GM21737 (cell line): Measurements from ENCODE around the gene CTNNA3.

Experiments used
- ATAC-seq: cut with Tn5 transposase; IDR thresholded peaks from one replicate; pipeline ENCODE4 v1.9.1; 2021; ENCODE audit warnings: mild to moderate bottlenecking, moderate library complexity; ENCODE audit not compliant: unreplicated experiment

The CTNNA3 gene

GRCh38 chr10:66622050-66622449, 1073.9 kb downstream of the CTNNA3 start:
- ATAC-seq, result no peak

DNA sequence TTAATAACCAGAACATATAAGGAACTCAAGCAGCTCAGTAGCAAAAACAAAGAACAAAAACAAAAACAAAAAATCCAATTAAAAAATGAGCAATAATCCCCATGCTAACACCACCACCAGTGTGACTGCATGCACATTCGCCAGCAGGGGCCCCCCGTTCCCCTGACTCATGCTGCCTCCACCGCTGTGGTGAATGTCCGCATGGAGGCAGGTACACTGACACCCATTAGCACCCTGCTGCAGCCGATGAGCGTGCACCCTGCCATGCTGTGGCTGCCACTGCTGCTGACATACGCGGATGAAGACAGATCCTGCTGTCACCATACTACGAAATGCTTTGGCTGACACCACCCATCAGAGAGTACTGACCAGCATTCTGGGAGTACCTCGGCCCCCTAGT, 1091.8 kb downstream of the CTNNA3 start:
- ATAC-seq, result no peak

- no peak for ATAC-seq
Observed at GRCh38 chr10:66591865-66592264, 1104.1 kb downstream of the CTNNA3 start.

DNA sequence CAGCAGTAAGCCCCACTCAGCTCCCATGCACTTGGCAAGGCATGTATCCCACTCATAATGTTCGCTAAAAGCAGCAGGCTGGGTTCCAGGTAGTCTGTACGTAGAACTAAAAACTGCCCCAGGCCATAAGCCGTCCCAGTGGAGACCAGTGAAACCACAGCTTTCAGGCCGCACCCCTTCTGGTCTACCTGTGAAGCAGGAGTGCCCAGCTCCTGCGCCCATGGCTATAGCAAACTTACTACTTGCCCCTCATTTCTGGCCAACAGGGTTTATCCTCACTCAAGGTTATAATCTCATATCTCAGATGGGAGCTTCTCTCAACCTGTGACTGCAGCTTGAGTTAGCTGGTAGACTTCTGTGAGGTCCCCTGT, 1108.3 kb downstream of the CTNNA3 start:
- ATAC-seq, result no peak

GRCh38 chr10:66586897-66587679, 1108.9 kb downstream of the CTNNA3 start:
- no peak for ATAC-seq

DNA sequence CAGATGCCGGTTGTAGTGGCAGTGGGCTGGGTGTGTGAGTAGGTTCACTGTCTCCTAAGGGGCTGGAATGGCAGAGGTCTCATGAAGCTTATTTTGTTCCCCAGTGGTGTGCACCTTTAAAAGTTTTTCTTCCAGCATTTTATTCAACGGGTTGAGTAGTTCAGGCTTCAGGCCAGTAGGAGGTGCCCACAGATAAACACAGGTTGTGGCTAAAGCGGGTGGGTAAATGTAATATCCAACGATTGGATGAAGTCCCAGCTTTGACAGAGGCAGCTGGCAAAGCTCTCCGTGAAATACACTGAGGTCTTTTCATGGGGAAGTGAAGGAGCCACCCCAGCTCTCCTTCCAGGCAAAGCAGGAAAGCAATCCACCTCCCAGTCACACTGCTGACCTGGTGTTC, 1109.9 kb downstream of the CTNNA3 start:
- no peak for ATAC-seq

DNA sequence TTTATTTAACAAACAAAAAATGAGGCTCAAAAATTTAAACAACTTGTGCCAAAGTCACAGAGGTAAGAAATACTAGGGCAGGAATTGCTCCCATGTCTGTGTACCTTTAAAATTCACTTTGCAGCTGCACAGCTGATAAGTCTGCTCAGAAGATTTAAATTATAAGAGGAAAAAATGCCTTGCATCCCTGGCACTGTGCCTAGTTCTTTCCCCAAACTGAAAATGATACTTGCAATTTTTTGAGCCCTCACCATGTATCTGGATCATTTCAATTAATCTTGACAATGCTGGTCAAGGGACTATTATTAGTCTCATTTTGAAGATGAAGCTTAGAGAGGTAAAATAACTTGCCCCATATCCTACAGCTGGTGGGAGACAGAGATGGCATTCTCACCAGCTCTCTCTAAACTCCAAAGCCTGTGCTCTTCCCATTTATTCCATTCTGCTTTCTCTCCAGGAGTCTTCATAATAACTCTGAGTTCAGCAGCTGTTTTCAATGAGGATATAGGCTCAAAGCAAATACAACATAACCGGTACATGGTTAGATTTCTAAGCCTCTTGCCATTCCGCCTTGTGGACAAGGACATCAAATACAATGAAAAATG, 1120.6 kb downstream of the CTNNA3 start:
- no peak for ATAC-seq

GRCh38 chr10:66572700-66573099, 1123.3 kb downstream of the CTNNA3 start:
- ATAC-seq, result no peak

DNA sequence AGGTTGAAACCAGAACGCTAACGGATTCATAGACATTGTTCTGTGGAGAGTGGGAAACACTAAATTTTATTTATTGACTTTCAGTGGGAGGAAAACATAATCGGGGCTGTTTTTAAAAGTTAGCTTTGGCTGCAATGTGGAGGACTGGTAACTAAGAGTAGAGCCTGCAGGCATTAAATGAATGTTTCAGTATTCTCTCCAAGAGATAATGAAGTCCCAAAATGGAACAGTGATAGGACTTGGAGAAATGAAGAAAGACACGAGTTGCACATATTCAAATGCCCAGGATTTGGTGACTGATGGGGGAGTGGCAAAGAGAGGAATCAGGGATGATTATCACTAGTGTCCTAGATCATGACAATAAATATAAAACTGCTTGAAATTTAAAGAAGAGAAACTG, 1130.0 kb downstream of the CTNNA3 start:
- no peak for ATAC-seq

DNA sequence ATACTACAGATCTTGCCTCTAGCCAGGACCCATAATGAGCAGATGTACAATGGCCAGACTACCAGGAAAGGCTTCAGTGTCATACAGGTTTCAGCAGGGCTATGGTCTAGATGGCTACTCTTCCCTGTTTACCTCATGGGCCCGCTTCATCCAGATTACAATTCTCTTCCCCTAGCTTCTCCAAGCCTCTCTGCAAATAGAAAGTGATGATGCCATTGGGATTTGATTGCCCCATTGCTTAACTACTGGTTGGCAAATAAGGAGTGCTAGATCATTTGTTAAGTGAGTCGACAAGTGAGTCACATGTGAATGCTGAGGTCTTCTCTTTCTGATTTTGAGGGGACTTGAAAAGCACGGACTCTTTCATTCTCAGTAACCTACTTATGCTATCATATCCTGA, 1131.7 kb downstream of the CTNNA3 start:
- ATAC-seq, result no peak

DNA sequence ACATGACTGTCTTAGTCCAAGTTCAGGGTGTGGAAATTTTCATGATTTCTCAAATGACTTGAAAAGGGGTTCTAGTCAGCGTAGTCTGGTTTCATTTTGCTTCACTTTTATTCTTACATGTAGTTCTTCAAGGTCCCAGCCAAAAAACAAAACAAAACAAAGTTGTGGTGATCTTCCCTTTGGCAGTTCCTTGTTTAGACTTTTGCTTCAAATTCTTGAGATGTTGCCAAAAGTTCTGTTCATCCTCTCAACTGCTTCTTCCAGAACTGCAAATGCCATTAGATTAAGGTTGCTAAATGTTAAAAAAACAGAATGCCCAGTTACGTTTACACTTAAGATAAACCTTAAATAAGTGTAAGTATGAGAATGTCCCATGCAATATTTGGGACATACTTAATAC, 1140.9 kb downstream of the CTNNA3 start:
- no peak for ATAC-seq

DNA sequence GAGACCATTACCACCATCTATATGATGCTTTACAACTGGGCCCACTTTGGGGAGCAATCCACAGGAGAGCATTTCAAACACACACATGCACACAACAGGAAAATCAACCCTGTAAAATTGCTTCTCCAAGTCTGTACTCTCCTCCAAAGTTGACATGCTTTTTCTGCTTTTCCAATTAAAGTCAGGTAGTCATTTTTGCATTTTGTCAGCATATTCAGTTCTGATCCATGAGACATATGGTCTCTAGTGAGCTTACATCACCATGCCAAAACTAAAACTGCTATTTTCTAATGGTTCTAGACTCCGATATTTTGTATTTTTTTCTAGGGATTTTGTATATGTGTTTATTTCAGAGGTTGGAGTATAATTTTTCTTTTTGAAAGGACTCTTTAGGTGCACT, 1143.7 kb downstream of the CTNNA3 start:
- ATAC-seq, result no peak

- no peak for ATAC-seq
Observed at GRCh38 chr10:66550351-66550750, 1145.6 kb downstream of the CTNNA3 start.

- no peak for ATAC-seq
Observed at GRCh38 chr10:66538908-66539307, 1157.1 kb downstream of the CTNNA3 start.

DNA sequence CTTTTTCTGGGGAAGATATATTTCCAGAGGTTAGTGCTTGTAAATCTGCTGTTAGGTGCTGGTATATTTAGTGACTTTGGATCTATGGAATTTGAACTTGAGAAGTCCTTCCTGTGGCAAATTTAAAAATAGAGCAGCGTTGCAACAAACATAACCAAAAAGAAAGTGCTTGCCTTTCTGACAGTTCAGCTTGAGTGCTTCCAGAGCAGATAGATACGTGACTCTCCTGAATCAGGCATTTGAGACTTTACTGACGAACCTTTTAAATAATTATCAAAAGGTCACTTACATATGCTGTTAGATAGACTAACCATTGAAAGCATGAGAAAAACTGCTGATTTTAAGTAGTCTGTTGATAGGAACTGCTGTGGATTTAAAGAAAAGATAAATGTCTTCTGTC, 1157.6 kb downstream of the CTNNA3 start:
- ATAC-seq, result no peak

DNA sequence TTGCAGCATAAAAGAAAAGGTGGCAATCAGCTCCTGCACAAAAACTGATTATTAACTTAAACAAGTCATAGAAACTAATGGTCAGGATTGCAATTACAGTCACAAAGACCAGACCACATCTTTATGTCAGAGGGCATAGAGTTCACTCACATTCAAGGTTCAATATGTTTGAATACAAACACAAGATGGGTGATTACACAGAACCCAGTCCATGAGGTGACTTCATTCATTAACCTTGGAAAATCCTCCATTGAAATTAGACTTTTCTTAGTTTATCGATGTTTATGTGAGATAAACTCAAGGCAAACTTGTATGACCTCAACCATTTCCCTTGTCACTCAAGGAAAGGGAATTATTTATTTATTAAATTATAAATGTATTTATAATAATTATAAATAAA, 1158.8 kb downstream of the CTNNA3 start:
- no peak for ATAC-seq

- no peak for ATAC-seq
Observed at GRCh38 chr10:66535439-66535838, 1160.6 kb downstream of the CTNNA3 start.

DNA sequence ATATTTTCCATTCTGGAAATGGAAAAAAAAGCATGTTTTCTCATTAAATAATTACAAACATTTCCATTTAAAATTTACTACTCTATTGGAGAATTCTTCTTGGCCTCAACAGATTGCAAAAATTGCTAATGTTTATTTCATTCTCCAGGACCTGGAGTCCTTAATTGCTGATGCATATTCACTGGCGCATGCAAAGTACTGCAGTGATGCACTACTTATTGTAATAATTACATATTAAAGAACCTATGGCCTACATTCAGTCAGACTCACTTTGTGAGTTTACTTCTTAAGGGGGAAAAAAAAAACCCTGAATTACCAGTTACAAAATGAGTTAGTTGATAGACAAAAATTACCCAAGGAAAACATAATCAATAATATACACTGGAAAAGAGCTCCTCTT, 1161.1 kb downstream of the CTNNA3 start:
- ATAC-seq, result no peak

- ATAC-seq, result no peak
Observed at GRCh38 chr10:66521506-66521905, 1174.5 kb downstream of the CTNNA3 start.

- no peak for ATAC-seq
Observed at GRCh38 chr10:66519616-66520015, 1176.4 kb downstream of the CTNNA3 start.

GRCh38 chr10:66514666-66515065, 1181.3 kb downstream of the CTNNA3 start:
- no peak for ATAC-seq

GRCh38 chr10:66513504-66513903, 1182.5 kb downstream of the CTNNA3 start:
- ATAC-seq, result no peak
